HEK293T (cell line): ENCODE data around the gene CCDC69.

Experiments used
- BHLHE40 ChIP-seq: fragments of 450-650 bp; IDR thresholded peaks from 2 replicates; pipeline ENCODE4 v1.6.1; 2016; ENCODE audit warnings: mild to moderate bottlenecking, moderate library complexity, borderline replicate concordance
- ELF4 ChIP-seq: fragments of 450-650 bp; IDR thresholded peaks from 2 replicates; pipeline ENCODE4 v1.6.1; 2017; ENCODE audit warnings: antibody characterized with exemption

- no peak for TF ChIP-seq ELF4
- no peak for TF ChIP-seq BHLHE40
These were observed 64.1 kb downstream of the CCDC69 start for GRCh38 chr5:151159649-151160373.
